BLaER1 (cell line): Measurements from ENCODE around the gene NAALADL2.
"Not testable (repeated sequence)": the region's sequence is repeated elsewhere in the genome, so short reads cannot be mapped to it uniquely, and the experiment has no call there.

ENCODE experiments used
- H3K27ac ChIP-seq: shearing (Covaris generic); formaldehyde crosslinking; 2 replicates; pipeline ENCODE4 v1.8.1; 2022
- H3K27me3 ChIP-seq: shearing (Covaris generic); formaldehyde crosslinking; 2 replicates; pipeline ENCODE4 v1.8.1; 2022
- H3K36me3 ChIP-seq: shearing (Covaris generic); formaldehyde crosslinking; 2 replicates; pipeline ENCODE4 v1.8.1; 2022
- H3K4me1 ChIP-seq: shearing (Covaris generic); formaldehyde crosslinking; 2 replicates; pipeline ENCODE4 v1.8.1; 2022
- H3K4me2 ChIP-seq: shearing (Covaris generic); formaldehyde crosslinking; 2 replicates; pipeline ENCODE4 v1.8.1; 2022
- H3K4me3 ChIP-seq: shearing (Covaris generic); formaldehyde crosslinking; 2 replicates; pipeline ENCODE4 v1.8.1; 2022
- H3K9ac ChIP-seq: shearing (Covaris generic); formaldehyde crosslinking; 2 replicates; pipeline ENCODE4 v1.8.1; 2022
- H3K9me3 ChIP-seq: shearing (Covaris generic); formaldehyde crosslinking; 2 replicates; pipeline ENCODE4 v1.8.1; 2022
- H4K20me1 ChIP-seq: shearing (Covaris generic); formaldehyde crosslinking; 2 replicates; pipeline ENCODE4 v1.8.1; 2022
- Cebpa-rat ChIP-seq: shearing (Covaris generic); IDR thresholded peaks from 2 replicates; pipeline ENCODE4 v1.8.1; 2022

NAALADL2 gene

DNA sequence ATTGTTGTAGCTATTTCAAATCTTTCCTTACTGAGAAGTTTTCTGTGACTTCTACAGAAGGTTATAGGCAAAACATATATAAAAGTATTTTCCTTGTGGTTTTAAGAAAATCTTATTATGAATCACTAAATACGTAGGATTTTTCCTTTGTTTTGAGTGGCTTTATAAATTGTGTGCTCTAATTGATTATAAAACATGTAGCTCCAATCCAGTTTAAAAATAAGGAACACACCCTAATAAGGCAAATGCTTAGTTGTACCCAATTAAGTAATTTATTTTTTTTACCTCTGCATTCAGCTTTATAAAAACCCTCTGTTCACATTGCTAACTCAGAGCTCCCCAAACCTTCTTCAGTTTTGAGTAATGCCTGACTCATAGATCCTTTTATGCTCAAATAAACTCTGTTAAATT lies 408.0 kb downstream of the NAALADL2 start:
- peaks cover 4% of the 10 kb centered on the region; the same call in 1 of the 2 replicates for H3K4me1 ChIP-seq
- no peak for TF ChIP-seq Cebpa-rat
- peak overlapping the region; percentile 22; the same call in 1 of the 2 replicates for H3K4me3 ChIP-seq
- H3K36me3 ChIP-seq = no peaks in the 10 kb centered on the region; the same call in 1 of the 2 replicates
- peak overlapping the region; percentile 24; the same call in 1 of the 2 replicates for H3K27ac ChIP-seq
- no peaks in the 10 kb centered on the region for H4K20me1 ChIP-seq
- H3K9me3 ChIP-seq = no peaks in the 10 kb centered on the region
- no peak overlapping the region for H3K9ac ChIP-seq
- H3K4me2 ChIP-seq = peak overlapping the region; percentile 20; the same call in 1 of the 2 replicates
- H3K27me3 ChIP-seq = no peaks in the 10 kb centered on the region

DNA sequence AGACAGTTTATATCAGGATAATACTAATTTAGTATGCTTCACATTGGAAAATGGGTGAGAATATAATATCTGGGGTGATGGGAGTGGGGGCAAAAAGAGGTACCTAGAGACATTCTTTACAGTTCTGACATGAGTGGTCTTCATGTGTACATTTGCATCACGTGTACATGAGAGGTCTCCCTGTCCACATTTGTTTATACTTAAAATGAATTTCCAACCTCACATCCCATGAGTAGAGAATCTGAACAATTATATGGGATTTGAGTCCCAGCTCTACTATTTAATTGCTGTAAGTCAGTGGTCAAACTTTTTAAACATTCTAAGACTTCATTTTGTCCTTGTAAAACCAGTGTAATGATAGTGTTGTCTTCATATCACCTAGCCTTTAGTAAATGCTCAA lies 408.4 kb downstream of the NAALADL2 start:
- Histone ChIP-seq H3K4me1 (peaks cover 4% of the 10 kb centered on the region; the same call in 1 of the 2 replicates), H3K27ac (peak overlapping the region; percentile 24; the same call in 1 of the 2 replicates), H3K4me2 (peak overlapping the region; percentile 20), H3K4me3 (peak overlapping the region; percentile 33; the same call in 1 of the 2 replicates), H3K9ac (no peak overlapping the region), H3K36me3 (no peaks in the 10 kb centered on the region; the same call in 1 of the 2 replicates), H4K20me1 (no peaks in the 10 kb centered on the region), H3K9me3 (no peaks in the 10 kb centered on the region), H3K27me3 (no peaks in the 10 kb centered on the region)
- no peak for TF ChIP-seq Cebpa-rat

DNA sequence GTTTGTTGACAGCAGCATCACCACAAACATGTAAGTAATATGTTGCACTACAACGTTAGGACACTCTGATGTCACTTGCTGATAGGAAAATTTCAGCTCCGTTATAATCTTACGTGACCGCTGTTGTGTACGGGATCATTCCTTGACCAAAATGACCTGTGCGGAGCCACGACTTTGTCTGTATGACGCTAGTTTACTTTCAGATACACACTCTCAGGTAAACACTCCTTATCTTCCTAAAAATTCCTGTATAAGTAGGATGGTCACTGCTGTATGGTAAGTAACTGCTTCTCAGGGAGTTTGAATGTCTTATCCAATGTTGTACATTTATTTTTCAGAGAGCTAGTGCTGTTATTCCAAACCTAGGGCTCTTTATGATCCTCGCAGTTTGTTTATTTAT lies 410.3 kb downstream of the NAALADL2 start:
- no peaks in the 10 kb centered on the region; the same call in 1 of the 2 replicates for H3K36me3 ChIP-seq
- peaks cover 4% of the 10 kb centered on the region; the same call in 1 of the 2 replicates for H3K4me1 ChIP-seq
- peak overlapping the region; percentile 57 for H3K4me3 ChIP-seq
- H3K9ac ChIP-seq = peak overlapping the region; percentile 60; the same call in 1 of the 2 replicates
- peak overlapping the region; percentile 49 for H3K4me2 ChIP-seq
- H3K27ac ChIP-seq = peak overlapping the region; percentile 39; the same call in 1 of the 2 replicates
- H4K20me1 ChIP-seq = no peaks in the 10 kb centered on the region
- H3K27me3 ChIP-seq = no peaks in the 10 kb centered on the region
- no peaks in the 10 kb centered on the region for H3K9me3 ChIP-seq
- no peak for TF ChIP-seq Cebpa-rat

DNA sequence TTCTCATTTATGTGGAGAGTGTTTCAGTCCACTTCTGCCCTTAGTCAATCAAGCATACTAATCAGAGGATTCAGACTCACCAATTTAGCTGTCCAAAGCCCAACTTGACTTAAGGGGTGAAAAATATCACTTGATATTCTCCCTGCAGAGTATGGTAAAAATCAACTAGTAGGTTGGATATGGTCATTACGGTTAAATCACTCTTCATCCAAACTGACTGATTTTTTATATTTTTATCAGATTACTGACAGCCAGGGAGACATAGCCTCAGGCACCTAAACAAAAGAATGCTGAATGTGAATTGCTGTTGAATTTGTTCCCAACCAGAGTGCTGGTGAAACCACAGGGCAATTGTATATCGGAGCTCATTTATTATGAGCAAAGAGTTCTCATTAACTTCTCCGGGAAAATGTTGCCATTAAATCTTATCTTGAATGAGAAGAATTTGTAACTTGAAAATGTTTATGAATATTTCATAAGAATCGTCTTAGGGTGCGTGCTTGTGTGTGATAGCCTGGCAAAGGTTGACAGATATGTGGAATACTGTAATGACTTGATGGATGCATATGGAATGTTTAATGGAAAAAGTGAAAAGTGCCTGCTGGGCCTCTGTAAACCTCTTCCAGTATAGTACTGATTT lies 411.2 kb downstream of the NAALADL2 start:
- Histone ChIP-seq H3K9ac (peak overlapping the region; percentile 60; the same call in 1 of the 2 replicates), H3K9me3 (no peaks in the 10 kb centered on the region), H3K27me3 (no peaks in the 10 kb centered on the region), H3K4me2 (peak overlapping the region; percentile 49), H4K20me1 (no peaks in the 10 kb centered on the region), H3K4me3 (peak overlapping the region; percentile 57), H3K4me1 (peaks cover 4% of the 10 kb centered on the region; the same call in 1 of the 2 replicates), H3K36me3 (no peaks in the 10 kb centered on the region; the same call in 1 of the 2 replicates), H3K27ac (peak overlapping the region; percentile 39; the same call in 1 of the 2 replicates)
- no peak for TF ChIP-seq Cebpa-rat

DNA sequence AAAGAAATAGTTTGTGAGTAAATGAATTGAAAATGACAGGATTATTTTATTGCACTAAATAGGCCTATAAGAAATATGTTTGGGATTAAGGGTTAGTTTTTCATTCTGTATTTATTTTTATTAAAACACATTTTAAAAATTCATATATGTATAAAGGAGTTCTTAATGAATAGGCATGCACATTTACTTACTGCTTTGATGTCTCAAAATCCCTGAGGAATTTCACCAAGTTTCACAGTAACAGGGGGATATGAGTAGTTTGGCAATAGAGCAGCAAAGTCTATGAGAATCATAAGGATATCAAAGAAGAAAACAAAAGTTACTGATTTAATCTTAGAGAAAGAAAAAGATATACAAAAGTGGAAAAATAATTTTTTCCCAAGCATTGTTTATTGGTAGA lies 411.7 kb downstream of the NAALADL2 start:
- Histone ChIP-seq H3K4me1 (peaks cover 4% of the 10 kb centered on the region; the same call in 1 of the 2 replicates), H3K36me3 (no peaks in the 10 kb centered on the region; the same call in 1 of the 2 replicates), H3K4me2 (peak overlapping the region; percentile 49), H4K20me1 (no peaks in the 10 kb centered on the region), H3K9ac (peak overlapping the region; percentile 60; the same call in 1 of the 2 replicates), H3K9me3 (no peaks in the 10 kb centered on the region), H3K4me3 (peak overlapping the region; percentile 57), H3K27ac (peak overlapping the region; percentile 39; the same call in 1 of the 2 replicates), H3K27me3 (no peaks in the 10 kb centered on the region)
- no peak for TF ChIP-seq Cebpa-rat

DNA sequence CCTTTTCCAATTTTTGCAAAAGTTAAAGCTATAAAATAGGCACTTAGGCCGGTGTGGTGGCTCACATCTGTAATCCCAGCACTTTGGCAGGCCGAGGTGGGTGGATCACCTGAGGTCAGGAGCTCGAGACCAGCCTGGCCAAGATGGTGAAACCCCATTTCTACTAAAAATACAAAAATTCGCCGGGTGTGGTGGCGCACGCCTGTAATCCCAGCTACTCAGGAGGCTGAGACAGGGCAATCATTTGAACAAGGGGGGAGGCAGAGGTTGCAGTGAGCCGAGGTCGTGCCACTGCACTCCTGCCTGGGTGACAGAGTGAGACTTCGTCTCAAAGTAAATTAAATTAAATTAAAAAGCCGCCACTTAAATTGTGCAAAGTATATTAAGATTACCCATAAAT lies 412.3 kb downstream of the NAALADL2 start:
- not testable (repeated sequence) for H3K27me3 ChIP-seq, H3K4me2 ChIP-seq, H3K4me1 ChIP-seq, H3K36me3 ChIP-seq, H4K20me1 ChIP-seq, H3K9me3 ChIP-seq
- Histone ChIP-seq H3K4me3 (peak overlapping the region; percentile 57), H3K27ac (peak overlapping the region; percentile 39; the same call in 1 of the 2 replicates), H3K9ac (peak overlapping the region; percentile 57; the same call in 1 of the 2 replicates)

DNA sequence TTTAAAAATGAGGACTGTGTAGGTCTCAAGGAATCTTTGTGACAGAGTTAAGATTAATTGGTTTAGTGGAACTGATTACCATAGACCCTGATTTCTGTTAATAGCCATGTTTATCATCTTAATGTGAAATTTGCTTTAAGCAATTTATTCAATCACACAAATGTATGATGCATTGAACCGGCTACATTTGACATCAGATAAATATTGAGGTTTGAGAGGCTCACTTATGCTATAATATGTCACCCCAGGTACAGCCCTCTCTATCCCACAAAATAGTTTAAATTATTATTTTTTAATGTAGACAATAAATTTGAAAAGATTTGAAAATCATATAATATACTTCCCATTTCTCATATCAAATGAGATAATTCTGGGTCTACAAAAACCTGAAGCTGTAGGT lies 413.3 kb downstream of the NAALADL2 start:
- Histone ChIP-seq H3K36me3 (no peaks in the 10 kb centered on the region; the same call in 1 of the 2 replicates), H3K9ac (no peak overlapping the region), H3K9me3 (no peaks in the 10 kb centered on the region), H3K4me1 (peaks cover 4% of the 10 kb centered on the region; the same call in 1 of the 2 replicates), H3K27ac (peak overlapping the region; percentile 39; the same call in 1 of the 2 replicates), H3K4me2 (no peak overlapping the region), H3K27me3 (no peaks in the 10 kb centered on the region), H4K20me1 (no peaks in the 10 kb centered on the region), H3K4me3 (peak overlapping the region; percentile 57)
- TF ChIP-seq Cebpa-rat = no peak

DNA sequence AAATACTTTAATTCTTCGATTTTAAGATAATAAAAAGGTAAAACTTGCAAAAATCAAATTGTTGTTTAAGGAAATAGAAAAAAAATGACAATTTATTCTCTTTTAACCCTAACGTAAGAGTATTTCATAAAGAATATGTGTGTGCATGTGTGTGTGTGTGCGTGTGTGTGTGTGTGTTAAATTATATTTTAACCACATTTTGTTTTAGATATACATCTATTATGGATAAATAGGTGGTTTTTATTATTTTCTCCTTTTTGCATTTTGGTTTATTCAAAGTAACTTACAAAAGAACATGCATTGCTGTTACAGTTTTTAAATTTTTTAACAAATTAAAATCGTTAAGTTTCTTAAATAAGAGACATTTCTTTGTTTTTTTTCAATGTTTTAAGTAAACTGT lies 414.4 kb downstream of the NAALADL2 start:
- H3K9me3 ChIP-seq = no peaks in the 10 kb centered on the region

DNA sequence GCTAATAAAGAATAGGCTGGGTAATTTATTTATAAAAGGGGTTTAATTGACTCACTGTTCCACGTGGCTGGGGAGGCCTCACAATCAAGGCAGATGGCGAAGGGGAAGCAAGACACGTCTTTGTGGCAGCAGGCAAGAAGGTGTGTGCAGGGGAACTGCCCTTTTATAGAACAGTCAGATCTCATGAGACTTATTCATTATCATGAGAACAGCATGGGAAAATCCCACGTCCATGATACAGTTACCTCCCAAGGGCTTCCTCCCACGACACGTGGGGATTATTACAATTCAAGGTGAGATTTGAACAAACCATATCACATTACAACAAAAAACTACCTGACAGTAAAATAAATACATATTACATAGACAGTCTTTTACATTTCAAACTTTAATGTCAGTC lies 414.9 kb downstream of the NAALADL2 start:
- Histone ChIP-seq H3K9ac (no peak overlapping the region), H3K36me3 (no peaks in the 10 kb centered on the region; the same call in 1 of the 2 replicates), H3K4me1 (peaks cover 4% of the 10 kb centered on the region; the same call in 1 of the 2 replicates), H3K27me3 (no peaks in the 10 kb centered on the region), H4K20me1 (no peaks in the 10 kb centered on the region), H3K27ac (peak overlapping the region; percentile 43; the same call in 1 of the 2 replicates), H3K4me3 (peak overlapping the region; percentile 56), H3K9me3 (no peaks in the 10 kb centered on the region), H3K4me2 (peak overlapping the region; percentile 20)
- TF ChIP-seq Cebpa-rat = no peak

More for the DNA sequence above, 414.4 kb downstream of the NAALADL2 start:
- Histone ChIP-seq H3K4me2 (no peak overlapping the region), H4K20me1 (no peaks in the 10 kb centered on the region), H3K9ac (no peak overlapping the region), H3K4me3 (peak overlapping the region; percentile 56), H3K36me3 (no peaks in the 10 kb centered on the region; the same call in 1 of the 2 replicates), H3K27ac (peak overlapping the region; percentile 43; the same call in 1 of the 2 replicates), H3K4me1 (peaks cover 4% of the 10 kb centered on the region; the same call in 1 of the 2 replicates), H3K27me3 (no peaks in the 10 kb centered on the region)
- TF ChIP-seq Cebpa-rat = no peak
